Liver (tissue), 9 donors: ENCODE measurements around the gene ATXN10. TPM values are rescaled to one million over a fixed set of nuclear protein-coding genes. Genes with fewer than 3 reads are reported as not detected.

Source experiments
- DNase-seq: peaks from one replicate; pipeline ENCODE4 v3.0.0-alpha.2; 2017; ENCODE audit warnings: low spot score
- H3K27ac ChIP-seq, 2 donors: one replicate each; pipeline ENCODE4 v1.7.0; 2013; ENCODE audit warnings: inconsistent platforms in 2 of 2, low read length in 2 of 2, control low read depth in 1 of 2, low read depth in 1 of 2, mild to moderate bottlenecking in 1 of 2
- H3K27me3 ChIP-seq, 4 donors: one replicate each; pipeline versions ENCODE4 v1.6.1 to v1.7.0; 2013; ENCODE audit warnings: low read length in 3 of 4, inconsistent platforms in 1 of 4, mild to moderate bottlenecking in 1 of 4, moderate library complexity in 1 of 4; ENCODE audit not compliant: control insufficient read depth in 4 of 4, insufficient read depth in 4 of 4
- H3K36me3 ChIP-seq, 4 donors: one replicate each; pipeline versions ENCODE4 v1.6.1 to v1.7.0; 2013; ENCODE audit warnings: low read length in 3 of 4, mild to moderate bottlenecking in 3 of 4, low read depth in 1 of 4, moderate library complexity in 1 of 4; ENCODE audit not compliant: control insufficient read depth in 4 of 4, insufficient read depth in 3 of 4
- H3K4me1 ChIP-seq, 4 donors: one replicate each; pipeline versions ENCODE4 v1.6.1 to v1.7.0; 2013; ENCODE audit warnings: low read length in 3 of 4, mild to moderate bottlenecking in 3 of 4, moderate library complexity in 1 of 4; ENCODE audit not compliant: control insufficient read depth in 4 of 4, insufficient read depth in 4 of 4
- H3K4me3 ChIP-seq, 3 donors: one replicate each; pipeline versions ENCODE4 v1.6.1 to v1.7.0; 2013; ENCODE audit warnings: low read length in 3 of 3, control low read depth in 1 of 3, low read depth in 1 of 3, mild to moderate bottlenecking in 1 of 3
- H3K9ac ChIP-seq, 2 donors: one replicate each; pipeline ENCODE4 v1.7.0; 2013; ENCODE audit warnings: low read length in 2 of 2, mild to moderate bottlenecking in 2 of 2, moderate library complexity in 2 of 2, control low read depth in 1 of 2, low read depth in 1 of 2
- H3K9me3 ChIP-seq, 4 donors: one replicate each; pipeline versions ENCODE4 v1.6.1 to v1.7.0; 2013; ENCODE audit warnings: low read length in 3 of 4; ENCODE audit not compliant: control insufficient read depth in 4 of 4
- ATF3 ChIP-seq: IDR thresholded peaks from 2 replicates; pipeline ENCODE4 v1.6.1; 2016; ENCODE audit warnings: antibody characterized with exemption
- CTCF ChIP-seq: fragments of 150-350 bp; IDR thresholded peaks from 2 replicates; pipeline ENCODE4 v1.5.1; 2017; ENCODE audit warnings: improper control_type of control experiment, low read depth, low read length; ENCODE audit not compliant: missing input control
- EGR1 ChIP-seq, 2 donors: IDR thresholded peaks; 2 replicates each; pipeline ENCODE4 v1.6.1; 2016 to 2018; ENCODE audit warnings: antibody characterized with exemption in 2 of 2, low read depth in 2 of 2
- FOXA1 ChIP-seq: IDR thresholded peaks from 2 replicates; pipeline ENCODE4 v1.6.1; 2016; ENCODE audit warnings: antibody characterized with exemption
- FOXA2 ChIP-seq: IDR thresholded peaks from 2 replicates; pipeline ENCODE4 v1.6.1; 2016; ENCODE audit warnings: antibody characterized with exemption
- GABPA ChIP-seq, 2 donors: IDR thresholded peaks in 1 of 2; conservative IDR thresholded peaks in 1 of 2; 2 replicates each; pipeline ENCODE4 v1.6.1; 2016; ENCODE audit warnings: antibody characterized with exemption in 2 of 2, mild to moderate bottlenecking in 1 of 2, moderate library complexity in 1 of 2
- HNF4A ChIP-seq, 2 donors: conservative IDR thresholded peaks; 2 replicates each; pipeline ENCODE4 v1.6.1; 2016; ENCODE audit warnings: antibody characterized with exemption in 2 of 2, mild to moderate bottlenecking in 2 of 2
- HNF4G ChIP-seq: IDR thresholded peaks from 2 replicates; pipeline ENCODE4 v1.6.1; 2016; ENCODE audit warnings: antibody characterized with exemption
- JUND ChIP-seq, 2 donors: IDR thresholded peaks; 2 replicates each; pipeline ENCODE4 v1.6.1; 2016; ENCODE audit warnings: antibody characterized with exemption in 2 of 2
- MAX ChIP-seq: IDR thresholded peaks from 2 replicates; pipeline ENCODE4 v1.6.1; 2016; ENCODE audit warnings: antibody characterized with exemption
- NR2F2 ChIP-seq: IDR thresholded peaks from 2 replicates; pipeline ENCODE4 v1.6.1; 2016; ENCODE audit warnings: antibody characterized with exemption
- RAD21 ChIP-seq, 2 donors: IDR thresholded peaks; 2 replicates each; pipeline ENCODE4 v1.6.1; 2016; ENCODE audit warnings: antibody characterized with exemption in 2 of 2, mild to moderate bottlenecking in 2 of 2
- REST ChIP-seq: IDR thresholded peaks from 2 replicates; pipeline ENCODE4 v1.6.1; 2016; ENCODE audit warnings: antibody characterized with exemption, mild to moderate bottlenecking
- RXRA ChIP-seq, 2 donors: IDR thresholded peaks; 2 replicates each; pipeline ENCODE4 v1.6.1; 2017 to 2018; ENCODE audit warnings: antibody characterized with exemption in 2 of 2, mild to moderate bottlenecking in 1 of 2
- SP1 ChIP-seq: IDR thresholded peaks from 2 replicates; pipeline ENCODE4 v1.6.1; 2018; ENCODE audit warnings: antibody characterized with exemption, mild to moderate bottlenecking
- TAF1 ChIP-seq: conservative IDR thresholded peaks from 2 replicates; pipeline ENCODE4 v1.6.1; 2016; ENCODE audit warnings: antibody characterized with exemption, mild to moderate bottlenecking
- YY1 ChIP-seq: IDR thresholded peaks from 2 replicates; pipeline ENCODE4 v1.6.1; 2016; ENCODE audit warnings: antibody characterized with exemption, mild to moderate bottlenecking
- WGBS: extraction: QIAGEN DNeasy Blood & Tissue Kit; methylation state at CpG from one replicate; pipeline ENCODE4 v1.1.7; 2013; 5-methylcytosine and 5-hydroxymethylcytosine counted together
- polyA plus RNA-seq, 2 donors: library from polyadenylated mRNA; stranded (reverse) in 1 of 2; unstranded in 1 of 2; fragments of 200-250 nt in 1 of 2; fragments of >200 nt in 1 of 2; fragmentation: Nextera tagmentation in 1 of 2; extraction: Ambion mirVana in 1 of 2; gene quantifications; one replicate each; pipeline versions ENCODE4 v1.2.1 to v1.2.3, GENCODE V29; 2013 to 2015
- total RNA-seq, 2 donors: library from RNA; depleted of rRNA; stranded (reverse); fragments of >200 nt; gene quantifications; one replicate each; pipeline ENCODE4 v1.2.3, GENCODE V29; 2014
- TF ChIP-seq, protein P1 (sequence below): IDR thresholded peaks from 2 replicates; pipeline ENCODE4 v1.6.1; 2016; ENCODE audit warnings: antibody characterized with exemption
- donor health status: healthy.
- donor health status: healthy.
- donor health status: healthy.
- donor health status: healthy.
- donor health status: healthy.

The ATXN10 gene
- total and polyA plus RNA-seq, 4 donors, result 34.9 to 100 (median 69.7) TPM

DNA sequence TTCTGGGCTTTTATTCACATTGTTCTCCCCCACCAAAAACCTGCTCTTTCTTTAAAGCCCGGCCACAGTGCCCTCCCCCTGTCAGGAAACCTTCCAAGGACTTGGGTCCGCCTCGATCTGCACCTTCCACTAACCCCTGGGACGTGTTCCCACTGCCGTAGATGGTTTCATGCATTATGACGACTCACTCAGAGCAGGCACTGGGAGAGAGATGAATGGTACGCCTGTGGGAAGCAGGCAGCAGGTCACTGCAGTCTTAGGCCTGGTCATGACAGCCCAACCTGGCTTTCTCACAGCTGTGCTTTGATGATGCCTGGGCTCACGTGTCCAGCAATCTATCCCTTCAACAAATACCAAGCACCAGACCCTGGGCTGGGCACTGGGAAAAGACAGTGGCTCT is 189.6 kb downstream of the ATXN10 start:
- no peak overlapping the region for H3K27ac ChIP-seq
- no peak overlapping the region for H3K9ac ChIP-seq
- peaks cover 0 to 2% (median 0%) of the 10 kb centered on the region in 4 donors for H3K4me1 ChIP-seq
- no peaks in the 10 kb centered on the region for H3K36me3 ChIP-seq
- peak; percentile 29 for DNase-seq
- H3K4me3 ChIP-seq, result no peak overlapping the region
- no peaks in the 10 kb centered on the region for H3K9me3 ChIP-seq
- H3K27me3 ChIP-seq, result peaks cover 0 to 4% (median 0%) of the 10 kb centered on the region in 4 donors
- 84% methylated on average over 8 of the region's 8 CpGs for WGBS
- no peak for TF ChIP-seq GABPA (IDR thresholded peaks at IDR 0.05 in 1 of 2, conservative IDR thresholded peaks at IDR 0.05 in 1 of 2)
- no peak for TF ChIP-seq FOXA1
- TF ChIP-seq HNF4G, result no peak
- no peak for TF ChIP-seq HNF4A (conservative IDR thresholded peaks at IDR 0.05)
- TF ChIP-seq JUND (IDR thresholded peaks at IDR 0.05), result no peak
- TF ChIP-seq REST, result no peak
- TF ChIP-seq NR2F2, result no peak
- no peak for TF ChIP-seq FOXA2
- no peak for TF ChIP-seq SP1
- no peak for TF ChIP-seq RAD21 (IDR thresholded peaks at IDR 0.05)
- TF ChIP-seq CTCF, result no peak
- no peak for TF ChIP-seq ATF3
- TF ChIP-seq YY1, result no peak
- no peak for TF ChIP-seq RXRA (IDR thresholded peaks at IDR 0.05)
- TF ChIP-seq TAF1, result no peak
- TF ChIP-seq MAX, result no peak
- no peak for TF ChIP-seq EGR1 (IDR thresholded peaks at IDR 0.05; ENCODE audit: low read depth in 2 of 2)
- TF ChIP-seq, protein P1, sequence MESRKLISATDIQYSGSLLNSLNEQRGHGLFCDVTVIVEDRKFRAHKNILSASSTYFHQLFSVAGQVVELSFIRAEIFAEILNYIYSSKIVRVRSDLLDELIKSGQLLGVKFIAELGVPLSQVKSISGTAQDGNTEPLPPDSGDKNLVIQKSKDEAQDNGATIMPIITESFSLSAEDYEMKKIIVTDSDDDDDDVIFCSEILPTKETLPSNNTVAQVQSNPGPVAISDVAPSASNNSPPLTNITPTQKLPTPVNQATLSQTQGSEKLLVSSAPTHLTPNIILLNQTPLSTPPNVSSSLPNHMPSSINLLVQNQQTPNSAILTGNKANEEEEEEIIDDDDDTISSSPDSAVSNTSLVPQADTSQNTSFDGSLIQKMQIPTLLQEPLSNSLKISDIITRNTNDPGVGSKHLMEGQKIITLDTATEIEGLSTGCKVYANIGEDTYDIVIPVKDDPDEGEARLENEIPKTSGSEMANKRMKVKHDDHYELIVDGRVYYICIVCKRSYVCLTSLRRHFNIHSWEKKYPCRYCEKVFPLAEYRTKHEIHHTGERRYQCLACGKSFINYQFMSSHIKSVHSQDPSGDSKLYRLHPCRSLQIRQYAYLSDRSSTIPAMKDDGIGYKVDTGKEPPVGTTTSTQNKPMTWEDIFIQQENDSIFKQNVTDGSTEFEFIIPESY, result no peak
